CD8-positive, alpha-beta memory T cell (primary cell): ENCODE measurements around the gene VPS13D. TPM values are rescaled to one million over a fixed set of nuclear protein-coding genes. Genes with fewer than 3 reads are reported as not detected.

Experiments used
- CTCF ChIA-PET: fragments of 350-600 bp; sonication (Branson Sonifier 250); formaldehyde crosslinking; loops from one replicate; lab custom pipeline; 2021; ENCODE audit warnings: antibody characterized with exemption; lab: Charles Lee
- POLR2A ChIA-PET: fragments of 350-600 bp; sonication (Branson Sonifier 250); formaldehyde crosslinking; loops from one replicate; lab custom pipeline; 2021; ENCODE audit warnings: antibody characterized with exemption; lab: Charles Lee
- DNase-seq, 5 donors: peaks; one replicate each; pipeline versions ENCODE4 v3.0.0 to v3.0.0-alpha.2; 2020 to 2022; ENCODE audit warnings: mixed read lengths in 1 of 5
- H3K27ac ChIP-seq: one replicate; pipeline ENCODE4 v1.7.0; 2013; ENCODE audit warnings: low read depth, mild to moderate bottlenecking, low read length, moderate library complexity
- H3K27me3 ChIP-seq: 2 replicates; pipeline ENCODE4 v1.7.0; 2013; ENCODE audit warnings: low read length, mild to moderate bottlenecking; ENCODE audit not compliant: insufficient read depth, poor library complexity, severe bottlenecking
- H3K36me3 ChIP-seq: 2 replicates; pipeline ENCODE4 v1.7.0; 2013; ENCODE audit warnings: mild to moderate bottlenecking, low read length, moderate library complexity; ENCODE audit not compliant: insufficient read depth
- H3K4me1 ChIP-seq: 2 replicates; pipeline ENCODE4 v1.7.0; 2013; ENCODE audit warnings: mild to moderate bottlenecking, low read length, moderate library complexity; ENCODE audit not compliant: insufficient read depth
- H3K4me3 ChIP-seq: 2 replicates; pipeline ENCODE4 v1.7.0; 2013; ENCODE audit warnings: mild to moderate bottlenecking, low read length
- H3K9me3 ChIP-seq: 2 replicates; pipeline ENCODE4 v1.7.0; 2013; ENCODE audit warnings: mild to moderate bottlenecking, low read length
- H3K27ac Mint-ChIP-seq, 8 donors: one replicate each; pipeline ENCODE4 v1.8.0; 2020 to 2021; ENCODE audit warnings: mixed read lengths in 8 of 8, mild to moderate bottlenecking in 6 of 8, inconsistent platforms in 3 of 8, moderate library complexity in 3 of 8
- H3K27me3 Mint-ChIP-seq, 2 donors: one replicate each; pipeline ENCODE4 v1.8.0; 2020 to 2021; ENCODE audit warnings: mixed read lengths in 2 of 2, mild to moderate bottlenecking in 1 of 2, moderate library complexity in 1 of 2
- H3K36me3 Mint-ChIP-seq, 3 donors: one replicate each; pipeline ENCODE4 v1.8.0; 2020 to 2021; ENCODE audit warnings: mixed read lengths in 3 of 3, inconsistent platforms in 1 of 3, mild to moderate bottlenecking in 1 of 3
- H3K4me1 Mint-ChIP-seq, 3 donors: one replicate each; pipeline ENCODE4 v1.8.0; 2020 to 2021; ENCODE audit warnings: mixed read lengths in 3 of 3, inconsistent platforms in 1 of 3, mild to moderate bottlenecking in 1 of 3
- H3K4me3 Mint-ChIP-seq, 7 donors: one replicate each; pipeline ENCODE4 v1.8.0; 2020 to 2021; ENCODE audit warnings: mixed read lengths in 7 of 7, mild to moderate bottlenecking in 6 of 7, moderate library complexity in 4 of 7, inconsistent platforms in 2 of 7
- H3K9me3 Mint-ChIP-seq, 5 donors: one replicate each; pipeline ENCODE4 v1.8.0; 2020 to 2022; ENCODE audit warnings: mixed read lengths in 5 of 5, mild to moderate bottlenecking in 3 of 5, moderate library complexity in 2 of 5, inconsistent platforms in 1 of 5
- polyA plus RNA-seq: library from polyadenylated mRNA; unstranded; fragments of 300-500 nt; fragmentation: Illumina TruSeq; gene quantifications from one replicate; pipeline ENCODE4 v1.2.3, GENCODE V29; 2021
- total RNA-seq, 2 experiments: library from RNA; stranded (reverse); gene quantifications; one replicate each; pipeline ENCODE4 v1.2.3, GENCODE V29; 2021

The VPS13D gene
- total and polyA plus RNA-seq, 3 experiments from 2014 or later, result 9.7 to 28.5 (median 24.1) TPM

DNA sequence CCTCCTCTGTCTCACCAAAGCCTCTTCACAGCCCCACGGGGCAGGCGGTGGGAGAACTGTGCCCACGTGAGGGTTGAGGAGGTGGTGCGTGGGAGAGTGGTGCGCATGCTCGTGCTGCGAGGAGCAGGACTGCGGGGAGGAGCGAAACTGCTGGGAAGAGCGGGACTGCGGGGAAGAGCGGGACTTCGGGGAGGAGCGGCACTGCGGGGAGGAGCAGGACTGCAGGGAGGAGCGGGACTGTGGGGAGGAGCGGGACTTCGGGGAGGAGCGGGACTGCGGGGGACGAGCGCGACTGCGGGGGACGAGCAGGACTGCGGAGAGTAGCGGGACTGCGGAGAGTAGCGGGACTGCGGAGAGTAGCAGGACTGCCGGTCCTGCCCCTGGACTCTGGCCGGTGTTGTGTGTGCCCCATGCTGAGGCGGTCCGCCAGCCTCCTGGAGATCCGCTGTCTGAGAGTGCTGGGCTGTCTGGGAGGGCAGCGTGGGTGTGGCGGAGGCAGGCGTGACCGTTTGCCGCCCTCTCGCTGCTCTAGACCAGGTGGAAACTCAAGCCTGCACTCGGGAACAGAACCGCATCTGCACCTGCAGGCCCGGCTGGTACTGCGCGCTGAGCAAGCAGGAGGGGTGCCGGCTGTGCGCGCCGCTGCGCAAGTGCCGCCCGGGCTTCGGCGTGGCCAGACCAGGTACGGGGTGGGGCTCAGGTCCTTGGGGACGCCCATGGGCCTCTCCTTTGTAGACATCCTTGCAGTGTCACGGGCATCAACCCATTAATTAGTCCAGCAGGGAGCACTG is 38.4 kb upstream of the VPS13D start:
- no peak for DNase-seq
- ChIA-PET CTCF (interaction anchor here (0.9 to 1.5 kb wide), 5 partner anchors 9 to 429 kb away, joined by 3 to 7 read pairs (median 4); no protein-coding TSS in a partner anchor), POLR2A (no interaction called here)
- Histone ChIP-seq H3K9me3 (no peaks in the 10 kb centered on the region), H3K4me3 (no peak overlapping the region), H3K27ac (no peak overlapping the region), H3K36me3 (peaks cover 53% of the 10 kb centered on the region), H3K4me1 (peaks cover 9% of the 10 kb centered on the region), H3K27me3 (no peaks in the 10 kb centered on the region)
- peak overlapping the region in 5 of 8 donors; percentile 15 to 94 (median 58) for H3K27ac Mint-ChIP-seq
- H3K27me3 Mint-ChIP-seq, result no peaks in the 10 kb centered on the region
- peaks cover 10 to 86% (median 15%) of the 10 kb centered on the region in 3 donors for H3K36me3 Mint-ChIP-seq
- no peaks in the 10 kb centered on the region for H3K9me3 Mint-ChIP-seq
- peak overlapping the region in 1 of 7 donors; percentile 40 for H3K4me3 Mint-ChIP-seq
- H3K4me1 Mint-ChIP-seq, result peaks cover 29 to 60% (median 37%) of the 10 kb centered on the region in 3 donors

DNA sequence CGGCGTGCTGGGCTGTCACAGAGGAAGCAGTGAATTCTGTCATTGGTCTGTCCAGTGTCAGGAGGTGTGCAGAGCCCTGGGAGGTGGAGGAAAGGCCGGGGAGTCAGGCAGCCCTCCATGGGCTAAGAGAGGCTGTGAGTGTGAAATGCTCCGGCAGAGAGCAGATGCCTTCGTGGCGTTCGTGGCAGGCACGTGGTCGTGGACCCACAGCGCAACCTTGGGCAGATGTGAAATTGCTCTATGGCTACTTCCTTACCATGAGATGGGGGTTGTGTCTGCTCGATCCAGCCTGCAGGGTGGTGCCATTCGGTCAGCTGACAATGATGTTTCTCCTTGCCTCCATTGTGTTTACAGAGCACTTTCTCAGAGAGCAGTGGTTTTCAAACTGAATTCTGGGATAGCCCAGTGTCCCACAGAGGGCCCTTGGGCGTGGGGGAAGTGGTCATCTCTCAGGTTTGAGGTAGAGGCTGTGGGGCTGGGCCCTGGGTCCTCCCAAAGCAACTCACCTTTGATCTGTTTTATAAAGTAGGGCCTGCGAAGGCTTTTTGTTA is 35.1 kb upstream of the VPS13D start:
- Histone ChIP-seq H3K27ac (no peak overlapping the region), H3K4me3 (no peak overlapping the region), H3K9me3 (no peaks in the 10 kb centered on the region), H3K27me3 (no peaks in the 10 kb centered on the region), H3K4me1 (peaks cover 4% of the 10 kb centered on the region), H3K36me3 (peaks cover 43% of the 10 kb centered on the region)
- Mint-ChIP-seq H3K4me1 (peaks cover 15 to 40% (median 17%) of the 10 kb centered on the region in 3 donors), H3K27me3 (no peaks in the 10 kb centered on the region), H3K4me3 (no peak overlapping the region), H3K9me3 (no peaks in the 10 kb centered on the region), H3K36me3 (peaks cover 10 to 81% (median 12%) of the 10 kb centered on the region in 3 donors), H3K27ac (peak overlapping the region; percentile 35 to 94 (median 83))
- ChIA-PET CTCF (no interaction called here), POLR2A (no interaction called here)
- DNase-seq, result no peak

DNA sequence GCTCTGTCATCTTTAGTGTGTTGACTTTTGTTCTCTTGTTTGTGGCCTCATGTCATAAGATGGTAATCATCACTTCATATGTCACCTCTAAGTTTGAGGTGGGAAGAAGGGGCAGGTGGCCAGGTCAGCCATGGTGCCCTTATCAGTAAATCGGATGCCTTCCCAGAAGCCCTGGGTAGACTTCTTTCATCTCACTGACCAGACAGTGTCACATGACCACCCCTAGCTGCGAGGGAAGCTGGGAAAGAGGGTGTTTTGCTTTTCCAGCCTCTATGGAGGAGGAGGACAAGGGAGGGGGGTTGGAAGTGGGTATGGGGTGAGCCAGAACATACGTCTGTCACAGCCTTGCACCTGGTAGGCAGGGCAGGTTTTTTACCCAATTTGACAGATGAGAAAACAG is 34.4 kb upstream of the VPS13D start:
- POLR2A ChIA-PET, result no interaction called here
- Histone ChIP-seq H3K9me3 (no peaks in the 10 kb centered on the region), H3K27ac (no peak overlapping the region), H3K4me3 (no peak overlapping the region), H3K36me3 (peaks cover 42% of the 10 kb centered on the region), H3K27me3 (no peaks in the 10 kb centered on the region), H3K4me1 (peaks cover 4% of the 10 kb centered on the region)
- Mint-ChIP-seq H3K27ac (peak overlapping the region; percentile 35 to 94 (median 83)), H3K4me3 (no peak overlapping the region), H3K4me1 (peaks cover 17 to 43% (median 18%) of the 10 kb centered on the region in 3 donors), H3K36me3 (peaks cover 10 to 82% (median 12%) of the 10 kb centered on the region in 3 donors), H3K27me3 (no peaks in the 10 kb centered on the region), H3K9me3 (no peaks in the 10 kb centered on the region)
- CTCF ChIA-PET, result interaction anchor here (1.4 to 16.9 kb wide), 3 partner anchors 13 to 74 kb away, joined by 3 to 348 read pairs (median 12); no protein-coding TSS in a partner anchor
- DNase-seq, result no peak

DNA sequence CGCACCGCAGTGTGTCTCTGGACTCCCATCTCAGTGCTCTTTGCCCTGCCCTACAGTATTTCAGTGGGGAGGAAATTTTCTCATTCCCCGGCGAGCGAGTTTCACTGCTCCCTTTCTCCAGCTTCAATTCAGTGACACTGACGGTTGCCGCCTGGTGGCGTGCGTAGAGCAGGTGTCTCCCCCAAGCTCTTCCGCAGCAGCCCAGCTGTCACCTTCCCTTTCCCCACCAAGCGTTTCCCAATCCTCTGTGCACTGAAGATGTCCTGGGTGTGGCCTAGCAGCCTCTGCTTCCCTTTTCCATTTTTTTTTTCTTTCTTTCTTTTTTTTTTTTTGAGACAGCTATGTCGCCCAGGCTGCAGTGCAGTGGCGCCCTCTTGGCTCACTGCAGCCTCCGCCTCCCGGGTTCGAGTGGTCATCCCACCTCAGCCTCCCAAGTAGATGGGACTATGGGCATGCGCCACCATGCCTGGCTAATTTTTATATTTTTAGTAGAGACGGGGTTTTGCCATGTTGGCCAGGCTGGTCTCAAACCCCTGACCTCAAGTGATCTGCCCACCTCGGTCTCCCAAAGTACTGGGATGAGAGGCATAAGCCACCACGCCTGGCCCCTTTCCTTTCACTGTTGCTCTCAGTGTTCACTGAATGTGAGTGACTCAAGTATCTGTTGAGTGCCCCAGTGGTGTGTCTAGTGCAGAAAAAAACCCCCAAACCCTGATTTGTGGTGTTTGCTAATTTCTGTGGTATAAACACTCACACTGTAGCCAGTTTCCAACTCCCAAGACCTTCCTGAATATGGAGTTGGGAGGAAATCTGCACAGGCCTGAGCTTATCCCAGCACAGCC is 33.0 kb upstream of the VPS13D start:
- H3K36me3 ChIP-seq, result peaks cover 33% of the 10 kb centered on the region
- ChIA-PET CTCF (interaction anchor here (1.0 to 16.9 kb wide), 6 partner anchors 12 to 76 kb away, joined by 3 to 348 read pairs (median 4); no protein-coding TSS in a partner anchor), POLR2A (no interaction called here)
- no peak for DNase-seq
- H3K4me1 ChIP-seq, result peaks cover 11% of the 10 kb centered on the region
- H3K4me1 Mint-ChIP-seq, result peaks cover 24 to 53% (median 27%) of the 10 kb centered on the region in 3 donors
- H3K27ac ChIP-seq, result no peak overlapping the region
- no peaks in the 10 kb centered on the region for H3K27me3 ChIP-seq
- H3K9me3 ChIP-seq, result no peaks in the 10 kb centered on the region
- H3K4me3 Mint-ChIP-seq, result no peak overlapping the region
- H3K9me3 Mint-ChIP-seq, result no peaks in the 10 kb centered on the region
- H3K27me3 Mint-ChIP-seq, result no peaks in the 10 kb centered on the region
- peaks cover 10 to 78% (median 12%) of the 10 kb centered on the region in 3 donors for H3K36me3 Mint-ChIP-seq
- peak overlapping the region in 4 of 8 donors; percentile 9 to 86 (median 44) for H3K27ac Mint-ChIP-seq
- H3K4me3 ChIP-seq, result no peak overlapping the region

DNA sequence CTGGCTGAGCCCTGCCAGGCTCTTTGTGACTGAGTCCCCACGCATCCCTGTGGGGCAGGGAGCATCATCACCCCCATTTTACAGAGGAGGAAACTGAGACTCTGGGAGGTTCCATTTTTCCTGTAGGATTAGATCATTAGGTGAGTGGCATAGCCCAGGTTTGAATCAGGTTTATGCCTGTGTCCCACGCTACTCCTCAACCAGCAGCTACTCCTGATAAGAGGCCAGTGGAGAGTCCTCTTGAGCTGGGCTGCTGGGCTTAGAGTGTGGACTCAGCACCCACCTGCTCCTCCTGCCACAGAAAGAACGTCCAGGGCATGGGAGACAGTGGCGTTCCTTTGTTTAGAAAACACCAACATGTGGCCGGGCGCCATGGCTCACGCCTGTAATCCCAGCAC is 32.3 kb upstream of the VPS13D start:
- peaks cover 31% of the 10 kb centered on the region for H3K36me3 ChIP-seq
- peak overlapping the region in 2 of 8 donors; percentile 54 to 91 for H3K27ac Mint-ChIP-seq
- no peak overlapping the region for H3K4me3 Mint-ChIP-seq
- H3K27me3 ChIP-seq, result no peaks in the 10 kb centered on the region
- DNase-seq, result no peak
- peaks cover 10 to 77% (median 12%) of the 10 kb centered on the region in 3 donors for H3K36me3 Mint-ChIP-seq
- ChIA-PET CTCF (interaction anchor here (1.5 to 16.9 kb wide), 4 partner anchors 11 to 76 kb away, joined by 3 to 348 read pairs (median 9); no protein-coding TSS in a partner anchor), POLR2A (no interaction called here)
- no peaks in the 10 kb centered on the region for H3K27me3 Mint-ChIP-seq
- no peaks in the 10 kb centered on the region for H3K9me3 Mint-ChIP-seq
- H3K4me1 Mint-ChIP-seq, result peaks cover 27 to 58% (median 28%) of the 10 kb centered on the region in 3 donors
- no peak overlapping the region for H3K27ac ChIP-seq
- no peaks in the 10 kb centered on the region for H3K9me3 ChIP-seq
- H3K4me3 ChIP-seq, result no peak overlapping the region
- H3K4me1 ChIP-seq, result peaks cover 17% of the 10 kb centered on the region

DNA sequence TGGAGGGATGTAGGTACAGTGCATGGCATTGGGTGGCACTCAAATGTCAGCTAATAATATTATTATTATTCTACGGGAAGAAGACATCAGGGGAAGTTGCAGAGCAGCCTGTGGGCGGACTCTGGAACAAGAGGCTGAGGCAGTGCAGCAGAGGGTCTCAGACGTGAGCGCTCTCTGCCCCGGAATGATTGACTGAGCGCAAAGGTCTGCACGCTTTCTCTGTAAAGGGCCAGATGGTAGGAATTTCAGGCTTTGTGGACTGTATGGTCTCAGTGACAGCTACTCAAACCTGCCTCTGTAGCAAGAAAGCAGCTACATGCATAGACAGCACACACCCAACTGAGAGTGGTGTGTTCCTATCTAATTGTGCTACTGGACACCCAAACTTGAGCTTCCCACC is 29.6 kb upstream of the VPS13D start:
- no peak overlapping the region for H3K27ac ChIP-seq
- Mint-ChIP-seq H3K4me1 (peaks cover 44 to 69% (median 53%) of the 10 kb centered on the region in 3 donors), H3K36me3 (peaks cover 4 to 74% (median 7%) of the 10 kb centered on the region in 3 donors), H3K27me3 (no peaks in the 10 kb centered on the region), H3K27ac (peak overlapping the region in 7 of 8 donors; percentile 20 to 84 (median 77)), H3K9me3 (no peaks in the 10 kb centered on the region), H3K4me3 (peak overlapping the region in 1 of 7 donors; percentile 81)
- ChIA-PET POLR2A (interaction anchor here (1.1 kb wide), 1 partner anchor 50 kb away, joined by 3 read pairs; no protein-coding TSS in a partner anchor), CTCF (interaction anchor here (0.9 to 16.9 kb wide), 3 partner anchors 8 to 79 kb away, joined by 4 to 348 read pairs (median 7); no protein-coding TSS in a partner anchor)
- peaks cover 16% of the 10 kb centered on the region for H3K36me3 ChIP-seq
- H3K27me3 ChIP-seq, result no peaks in the 10 kb centered on the region
- DNase-seq, result no peak
- H3K4me1 ChIP-seq, result peaks cover 40% of the 10 kb centered on the region
- no peak overlapping the region for H3K4me3 ChIP-seq
- no peaks in the 10 kb centered on the region for H3K9me3 ChIP-seq
